ENCODE measurements around the gene VIPAS39.
A peak's percentile ranks its signal among the peaks of the same experiment; 100 is the strongest.

The VIPAS39 gene
- total RNA-seq = 36.1 to 44.6 reads per million in 2 donors

- DNase-seq = peak; percentile 57
Observed at GRCh38 chr14:77457522-77458248, at the start of gene VIPAS39, which contains the start of gene AHSA1. VIPAS39 (minus strand) TSS chr14:77457601; CDS start chr14:77454102, 3,499 bp downstream. AHSA1 (plus strand) TSS chr14:77458093; CDS start chr14:77458190, 97 bp downstream.

DNA sequence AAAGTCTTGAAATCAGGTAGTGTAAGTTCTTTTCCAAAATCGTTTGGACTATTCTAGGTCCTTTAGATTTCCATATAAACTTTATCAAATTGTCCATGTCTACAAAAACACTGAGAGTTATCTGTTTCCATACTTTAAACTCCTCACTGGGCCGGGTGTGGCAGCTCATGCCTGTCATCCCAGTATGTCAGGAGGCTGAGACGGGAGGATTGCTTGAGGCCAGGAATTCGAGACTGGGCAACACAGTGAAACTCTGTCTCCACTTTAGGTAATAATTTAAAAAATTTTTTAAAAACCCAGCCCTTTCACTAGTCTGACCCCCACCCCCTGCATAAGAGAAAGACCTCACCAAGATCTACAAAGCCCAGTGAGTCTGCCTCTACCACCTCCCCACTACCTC lies 47.6 kb upstream of the VIPAS39 start:
- no peak for DNase-seq

GRCh38 chr14:77503138-77503537 lies 45.7 kb upstream of the VIPAS39 start:
- no peak for DNase-seq

- DNase-seq = no peak
Observed at GRCh38 chr14:77502109-77502782, 44.8 kb upstream of the VIPAS39 start.

- no peak for DNase-seq
Observed at GRCh38 chr14:77498984-77499527, 41.7 kb upstream of the VIPAS39 start.

DNA sequence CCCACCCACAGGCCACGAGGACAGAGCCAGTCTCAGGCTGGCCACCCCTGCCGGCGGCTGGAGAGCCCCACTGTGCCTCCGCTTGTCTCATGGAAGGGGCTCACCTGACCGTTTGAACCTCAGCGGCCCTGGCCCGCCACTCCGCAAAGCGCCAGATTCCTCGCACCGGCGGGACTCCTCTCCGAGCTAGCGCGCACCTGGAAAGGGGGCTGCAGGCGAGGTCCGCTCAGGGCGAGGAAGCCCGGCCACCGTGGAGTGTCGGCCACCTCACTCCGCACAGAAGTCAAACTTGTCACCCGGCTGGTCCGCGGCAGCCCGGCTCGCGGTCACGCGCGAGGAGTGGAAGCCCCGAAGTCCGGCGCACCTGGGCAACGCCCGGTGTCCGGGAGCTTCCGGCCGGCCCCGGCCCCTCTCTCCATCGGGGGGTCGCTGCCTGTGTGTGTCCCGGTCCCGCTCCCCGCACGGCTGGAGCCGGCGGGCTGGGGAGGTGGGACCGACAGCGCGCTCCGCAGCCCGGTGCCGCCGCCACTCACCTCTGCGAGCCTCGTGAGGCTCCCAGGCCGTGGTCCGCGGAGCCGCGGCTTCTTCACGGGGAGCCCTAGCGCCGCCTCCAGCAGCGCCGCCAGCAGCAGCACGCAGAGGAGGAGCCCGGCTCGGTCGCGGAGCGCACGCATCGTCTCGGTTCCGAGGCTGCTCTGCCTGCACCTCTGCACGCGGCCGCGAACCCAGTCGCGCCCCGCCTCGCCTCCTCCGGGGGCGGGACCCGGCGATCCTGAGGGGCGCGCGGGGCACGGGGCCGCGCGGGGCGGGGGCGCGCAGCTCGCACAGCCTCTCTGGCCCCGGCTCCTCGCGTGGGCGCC lies 40.9 kb upstream of the VIPAS39 start, which contains the start of gene ISM2:
Gene ISM2 (minus strand): TSS at position 697 of the 860 bp plus-strand sequence. CDS start 23 bp downstream, at position 674.
- peak; percentile 28 for DNase-seq

DNA sequence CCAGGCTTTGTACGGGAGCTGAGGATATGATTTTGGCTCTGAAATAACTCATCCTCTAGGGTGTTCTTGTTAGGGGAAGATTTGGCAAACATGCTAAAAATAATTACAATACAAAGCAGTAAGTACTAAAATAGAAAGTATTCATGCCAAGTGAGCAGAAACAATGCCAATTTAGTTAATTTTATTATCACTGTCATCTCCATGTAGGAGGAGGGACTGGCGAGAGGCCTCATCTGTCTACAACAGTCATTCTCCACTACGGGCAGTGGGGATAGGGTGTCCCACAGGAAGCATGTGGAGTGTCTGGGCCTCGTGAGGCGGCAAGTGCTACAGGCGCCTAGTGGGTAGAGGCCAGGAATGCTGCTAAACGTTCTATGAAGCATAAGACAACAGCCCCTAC lies 37.9 kb upstream of the VIPAS39 start:
- no peak for DNase-seq

- DNase-seq = no peak
Observed at GRCh38 chr14:77491056-77491455, 33.7 kb upstream of the VIPAS39 start.

GRCh38 chr14:77490347-77490986 lies 33.1 kb upstream of the VIPAS39 start:
- DNase-seq = no peak

DNA sequence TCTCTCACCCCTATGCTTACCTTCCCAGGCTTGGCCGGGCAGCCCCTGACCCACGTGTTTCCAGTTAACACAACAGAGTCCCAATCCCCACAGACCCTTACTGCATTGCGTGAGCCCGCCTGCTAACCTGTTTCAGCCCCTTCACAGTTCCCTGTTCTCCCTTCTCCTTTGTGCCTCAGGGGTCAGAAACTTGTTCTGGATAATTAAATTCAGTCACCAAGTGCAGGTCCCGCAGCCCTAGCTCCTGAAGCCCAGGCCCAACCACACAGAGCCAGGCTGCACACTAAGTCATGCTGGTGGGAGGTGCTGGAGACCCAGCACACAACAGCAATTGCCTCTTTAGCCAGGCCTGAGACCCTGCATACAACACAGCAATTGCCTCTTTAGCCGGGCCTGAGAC lies 31.6 kb upstream of the VIPAS39 start:
- no peak for DNase-seq

DNA sequence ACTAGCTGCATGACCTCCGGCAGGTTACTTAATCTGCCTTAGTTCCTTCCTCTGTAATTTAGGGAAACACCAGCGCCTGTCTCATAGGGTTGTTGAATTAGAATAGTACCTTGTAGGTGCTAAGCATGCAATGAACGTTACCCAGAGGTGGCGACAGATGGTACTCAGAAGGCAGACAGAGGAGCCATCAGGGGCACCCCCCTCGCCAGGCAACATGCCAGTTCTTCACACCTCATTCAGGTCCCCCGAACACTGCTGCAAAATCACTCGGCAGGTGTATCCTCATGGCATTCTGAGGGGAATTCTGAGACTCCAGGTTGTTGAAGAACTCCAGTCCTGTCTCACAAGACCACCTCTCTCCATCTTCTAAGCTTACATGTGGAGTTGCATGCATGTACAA lies 31.2 kb upstream of the VIPAS39 start:
- no peak for DNase-seq

DNA sequence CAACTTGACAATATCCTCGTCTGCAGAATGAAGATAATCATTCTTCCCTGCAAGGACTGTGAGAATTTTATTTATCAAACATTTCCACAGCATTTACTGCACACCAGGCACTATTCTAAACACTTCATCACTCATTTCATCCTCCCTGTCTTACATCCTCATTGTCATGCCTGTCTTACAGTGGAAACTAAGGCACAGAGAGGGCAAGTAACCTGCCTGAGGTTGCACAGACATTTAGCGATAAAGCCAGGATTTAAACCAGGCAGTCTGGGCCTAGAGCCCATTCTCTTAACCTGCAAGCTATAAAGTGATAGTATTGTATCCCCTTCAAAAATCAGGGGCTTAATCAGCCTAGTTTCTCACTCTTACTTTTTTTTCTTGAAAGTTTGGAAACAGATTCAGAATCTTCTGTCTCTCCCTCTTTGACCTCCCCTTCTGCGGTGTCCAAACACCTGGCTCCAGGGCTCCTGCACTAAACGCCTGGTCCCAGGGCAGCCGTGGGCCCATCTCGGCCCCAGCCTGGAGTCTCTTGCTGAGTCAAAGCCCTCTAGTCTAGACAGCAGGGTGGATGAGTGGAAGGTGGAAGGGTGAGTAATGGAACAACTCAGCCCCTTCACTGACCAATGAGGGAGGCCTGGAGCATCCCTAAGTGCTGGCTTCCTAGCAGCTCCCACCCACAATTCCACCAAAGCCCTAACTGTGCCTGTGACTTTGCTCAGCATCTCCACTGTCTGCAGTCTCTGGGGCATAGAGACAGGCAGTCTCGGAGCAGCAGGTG lies 28.7 kb upstream of the VIPAS39 start:
- no peak for DNase-seq

DNA sequence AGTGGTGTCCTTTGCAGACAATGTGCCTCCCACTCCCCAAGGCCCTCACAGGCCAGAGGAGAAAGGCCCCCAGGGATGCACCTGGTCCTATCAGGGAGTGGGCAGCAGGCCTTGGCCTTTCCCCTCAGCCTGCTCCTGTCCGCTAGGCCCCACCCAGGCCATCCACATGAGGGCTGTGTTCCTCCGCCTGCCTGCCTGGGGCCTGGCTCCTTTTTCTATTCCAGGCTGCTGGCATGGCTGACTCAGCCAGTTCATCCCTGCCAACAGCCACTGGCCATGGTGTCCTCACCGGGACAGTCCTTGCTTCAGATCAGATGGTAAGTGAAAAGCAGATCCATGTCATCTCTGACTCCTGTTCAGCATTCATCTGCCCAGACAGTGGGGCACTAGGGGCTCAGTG lies 27.9 kb upstream of the VIPAS39 start:
- no peak for DNase-seq

- no peak for DNase-seq
Observed at GRCh38 chr14:77482422-77482821, 25.0 kb upstream of the VIPAS39 start.

DNA sequence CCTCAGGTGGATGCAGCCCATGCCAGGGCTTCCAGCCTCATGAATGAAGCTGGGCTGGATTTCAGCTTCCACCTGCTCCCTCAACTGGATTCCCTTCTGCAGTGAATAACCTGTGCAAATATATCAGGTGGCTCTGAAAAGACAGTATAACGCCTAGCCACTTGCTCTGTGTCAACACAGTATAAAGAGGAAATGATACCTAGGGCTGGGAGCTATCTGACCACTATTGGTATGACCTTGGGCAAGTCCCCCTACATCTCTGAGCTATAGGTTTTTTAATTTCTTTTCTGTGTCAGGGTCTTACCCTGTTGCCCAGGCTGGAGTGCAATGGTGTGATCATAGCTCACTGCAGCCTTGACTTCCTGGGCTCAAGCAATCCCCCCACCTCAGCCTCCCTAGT lies 21.4 kb upstream of the VIPAS39 start:
- DNase-seq = no peak

GRCh38 chr14:77478029-77478428 lies 20.6 kb upstream of the VIPAS39 start:
- no peak for DNase-seq

- DNase-seq = no peak
Observed at GRCh38 chr14:77475432-77476115, 18.2 kb upstream of the VIPAS39 start.

DNA sequence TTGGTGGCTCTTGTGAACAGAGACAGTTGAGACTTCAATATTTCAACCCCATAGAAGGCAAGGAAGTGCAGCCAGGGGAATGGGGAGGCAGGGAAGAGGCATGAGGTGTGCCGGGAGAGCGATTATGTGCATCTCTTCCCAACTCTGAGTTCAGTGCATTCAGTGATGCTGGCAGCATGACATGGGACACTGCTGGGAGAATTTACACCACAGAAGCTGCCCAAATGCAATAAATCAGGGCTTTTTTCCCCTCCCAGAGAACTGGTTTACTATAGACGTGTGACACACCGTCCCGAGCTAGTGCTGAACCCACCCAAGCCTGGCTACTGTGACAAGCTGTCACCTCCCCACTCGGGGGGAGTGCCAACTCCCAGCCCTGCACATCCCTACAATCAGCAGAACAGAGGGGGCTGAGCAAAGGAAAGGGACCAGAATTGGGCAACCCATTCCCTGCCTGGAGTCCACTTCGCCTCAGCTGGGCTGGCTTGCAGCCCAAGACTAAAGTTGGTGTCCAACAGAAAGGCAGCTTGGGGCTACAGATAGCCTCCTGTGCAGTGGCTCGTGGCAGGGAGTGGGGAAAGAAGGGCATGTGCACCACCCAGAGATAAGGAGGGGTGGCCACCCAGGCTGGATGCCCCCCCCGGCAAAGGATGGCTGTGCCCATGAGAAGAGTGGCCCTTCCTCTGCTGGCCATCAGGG lies 17.2 kb upstream of the VIPAS39 start:
- DNase-seq = no peak

DNA sequence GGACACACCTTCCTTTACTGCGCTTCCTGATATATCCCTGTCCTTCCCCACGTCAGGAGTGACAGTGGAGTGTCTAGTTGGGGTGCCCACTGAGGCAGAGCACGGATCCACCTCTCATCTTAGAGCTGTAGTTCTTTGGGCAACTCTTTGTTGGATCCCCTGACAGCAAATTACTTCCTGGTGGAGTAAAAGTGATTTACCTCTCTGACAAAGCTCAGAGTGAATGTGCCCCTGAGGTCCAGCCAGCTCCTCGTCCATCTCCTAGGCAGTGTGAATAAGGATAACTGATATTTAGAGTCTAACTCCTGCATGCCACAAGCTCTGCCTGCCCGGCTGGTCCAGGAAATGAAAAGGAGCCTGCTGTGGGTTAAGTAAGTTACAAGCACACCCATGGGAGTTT lies 16.5 kb upstream of the VIPAS39 start:
- DNase-seq = no peak

DNA sequence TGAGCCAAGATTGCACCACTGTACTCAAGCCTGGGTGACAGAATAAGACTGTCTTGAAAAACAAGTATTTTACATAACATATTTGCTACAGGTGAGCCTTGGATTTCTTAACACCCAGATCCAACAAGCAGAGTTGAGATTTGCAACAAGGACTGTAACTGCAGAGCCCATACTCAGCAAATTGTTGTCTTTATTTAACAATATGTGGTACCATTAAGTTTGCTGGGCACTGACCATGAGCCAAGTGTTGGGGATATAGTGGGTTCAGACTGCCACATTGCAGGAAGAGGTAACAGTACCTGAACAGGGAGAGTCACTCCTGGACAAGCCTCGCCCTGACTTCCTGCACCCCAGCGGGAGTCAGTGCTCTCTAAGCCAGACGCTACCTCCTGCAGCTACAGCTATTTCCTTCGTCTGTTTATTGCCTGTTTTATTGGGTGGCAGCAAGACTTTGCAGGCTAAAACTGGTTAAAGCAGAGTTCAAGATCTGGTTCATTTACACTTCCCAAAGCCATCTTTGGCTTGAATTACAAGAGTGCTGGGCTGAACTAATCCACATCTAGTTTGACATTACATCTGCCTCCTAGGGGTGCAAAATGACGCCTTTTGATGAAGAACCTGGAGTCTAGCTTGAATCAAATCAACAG lies 12.9 kb upstream of the VIPAS39 start:
- no peak for DNase-seq

All from activated gamma-delta T cell (primary cell).